SH-SY5Y (cell line): Measurements from ENCODE around the gene C13orf42.

Experiments used
- GATA2 ChIP-seq: IDR thresholded peaks from 2 replicates; pipeline ENCODE4 v1.6.1; 2011; ENCODE audit warnings: mild to moderate bottlenecking, low read depth, low read length
- GATA3 ChIP-seq: IDR thresholded peaks from 2 replicates; pipeline ENCODE4 v1.6.1; 2011; ENCODE audit warnings: low read depth, mild to moderate bottlenecking, low read length, moderate library complexity

The C13orf42 gene

GRCh38 chr13:51101636-51102235 is 9.3 kb downstream of the C13orf42 start:
- no peak for TF ChIP-seq GATA3
- no peak for TF ChIP-seq GATA2

DNA sequence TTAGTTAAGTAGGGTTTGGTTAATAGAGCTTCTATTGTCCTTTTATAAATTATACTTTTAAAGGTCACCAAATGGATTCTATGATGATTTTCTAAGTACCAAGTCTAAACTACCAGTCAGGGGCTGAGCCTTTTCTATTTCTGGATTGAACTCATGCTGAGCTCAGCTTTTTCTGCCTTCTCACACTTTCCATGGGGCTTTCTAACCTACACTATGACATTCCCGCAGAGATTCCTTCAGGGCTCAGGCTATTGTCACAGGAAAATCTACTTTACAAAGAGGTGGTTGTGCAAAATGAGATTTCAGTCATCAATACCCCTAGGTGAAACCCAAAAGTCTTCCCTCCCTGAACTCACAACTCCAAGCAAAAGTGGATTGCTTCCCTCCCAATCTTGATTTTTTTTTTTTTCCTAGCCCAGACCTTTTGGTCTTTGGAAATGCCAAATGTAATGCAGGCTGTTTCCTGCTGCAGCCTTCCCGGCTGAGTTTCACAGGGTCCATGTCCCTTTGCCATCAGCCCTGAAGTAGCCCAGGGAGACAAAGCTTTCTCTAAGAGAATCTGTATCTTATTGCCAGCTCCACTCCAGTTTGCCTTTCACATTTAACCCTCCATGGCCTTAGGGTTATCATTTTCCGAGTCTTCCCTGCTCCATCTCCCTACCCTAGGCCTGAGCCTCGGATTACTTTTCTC is 13.6 kb downstream of the C13orf42 start:
- TF ChIP-seq GATA2 (no peak), GATA3 (no peak)

- TF ChIP-seq GATA2 (no peak), GATA3 (no peak)
These were observed 14.9 kb downstream of the C13orf42 start for GRCh38 chr13:51096131-51096530.

DNA sequence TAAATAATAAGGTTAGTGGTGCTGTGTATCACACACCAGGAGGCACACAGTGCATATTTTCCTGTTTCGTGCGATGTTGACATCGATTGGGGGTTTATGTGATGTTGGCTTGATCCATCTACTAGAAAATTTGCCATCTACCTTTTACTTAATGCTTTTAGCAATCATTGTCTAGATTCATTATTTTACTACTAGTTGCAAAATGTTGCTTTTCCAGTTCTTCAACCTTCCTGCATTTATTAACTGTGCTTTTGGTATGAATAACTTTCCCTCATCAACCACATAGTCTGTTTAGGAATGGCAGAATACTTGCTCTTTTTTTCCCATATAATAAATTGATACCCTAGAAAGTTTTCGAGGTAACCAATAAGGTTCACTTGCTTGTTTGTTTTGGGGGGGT is 17.5 kb downstream of the C13orf42 start:
- TF ChIP-seq GATA2 (no peak), GATA3 (no peak)

- no peak for TF ChIP-seq GATA2
- TF ChIP-seq GATA3 = no peak
These were observed 19.2 kb downstream of the C13orf42 start for GRCh38 chr13:51091839-51092238.

GRCh38 chr13:51083706-51084105 is 27.4 kb downstream of the C13orf42 start:
- TF ChIP-seq GATA2 (no peak), GATA3 (no peak)

DNA sequence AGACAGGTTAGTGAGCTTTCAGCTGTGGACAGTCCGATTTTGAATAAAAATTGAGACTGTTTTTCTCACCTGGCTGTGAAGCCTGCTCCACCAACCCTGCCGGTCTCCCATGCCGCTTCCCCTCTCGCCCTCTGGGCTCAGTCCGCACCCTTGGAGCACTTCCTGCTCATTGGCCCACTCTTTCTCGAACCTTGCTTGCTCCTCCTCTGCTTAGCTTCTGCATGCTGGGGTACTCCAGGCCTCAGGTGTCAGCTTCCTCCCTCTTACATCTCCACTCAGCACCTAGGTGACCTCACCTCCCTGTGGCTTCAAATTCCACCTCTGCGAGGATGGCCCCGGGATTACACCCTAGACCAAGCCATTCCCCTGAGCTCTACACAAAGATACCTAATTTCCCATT is 39.6 kb downstream of the C13orf42 start:
- TF ChIP-seq GATA3 = no peak
- TF ChIP-seq GATA2 = no peak

DNA sequence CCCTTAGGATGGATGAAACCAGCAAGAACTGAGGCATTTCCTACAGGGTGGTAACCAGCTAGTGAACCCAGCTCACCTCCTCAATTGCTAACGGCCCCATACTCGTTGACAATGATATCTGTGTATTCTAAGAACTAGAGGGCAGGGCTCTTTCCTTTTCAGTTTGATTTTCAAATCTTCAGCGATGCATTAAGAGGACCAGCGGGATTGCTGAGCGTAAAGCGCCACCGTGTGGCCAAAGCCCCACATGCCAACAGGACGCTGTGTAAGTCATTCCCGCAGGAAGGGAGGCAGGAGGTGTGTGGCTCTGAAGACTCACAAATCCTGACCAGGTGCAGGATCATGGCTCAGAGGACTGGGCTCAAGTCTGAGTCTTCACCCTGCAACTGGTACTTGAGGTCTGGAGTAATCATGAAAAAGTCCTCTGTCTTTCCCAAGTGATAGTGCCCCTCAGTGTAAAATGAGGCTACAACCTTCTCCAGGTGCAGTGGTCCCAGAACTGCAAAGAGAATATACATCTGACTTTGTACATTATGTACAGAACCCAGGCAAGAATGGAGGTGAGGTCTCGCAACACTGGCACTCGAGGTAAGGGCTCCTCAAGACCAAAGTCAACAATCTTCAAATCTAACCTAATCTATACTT is 40.9 kb downstream of the C13orf42 start:
- TF ChIP-seq GATA2 (no peak), GATA3 (no peak)

DNA sequence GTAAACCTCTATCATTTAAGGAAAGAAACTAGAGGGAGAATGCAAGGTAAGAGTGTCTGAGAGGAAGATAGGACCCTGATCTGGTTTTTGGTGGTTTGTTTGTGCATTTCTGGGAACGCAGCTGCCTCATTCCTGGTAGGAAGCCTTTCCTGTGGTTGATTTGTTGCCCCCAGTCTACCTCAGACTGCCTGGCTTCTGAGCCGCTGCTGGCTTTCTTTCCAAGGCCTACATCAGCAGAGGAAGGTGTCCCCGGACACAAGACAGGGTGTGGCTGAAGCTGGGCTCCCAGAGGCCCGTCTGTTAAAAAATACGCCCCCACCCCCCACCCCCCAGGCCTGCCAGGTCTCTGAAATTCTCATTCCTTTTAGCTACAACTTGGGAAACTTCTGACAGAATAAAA is 42.6 kb downstream of the C13orf42 start:
- no peak for TF ChIP-seq GATA2
- TF ChIP-seq GATA3 = no peak

DNA sequence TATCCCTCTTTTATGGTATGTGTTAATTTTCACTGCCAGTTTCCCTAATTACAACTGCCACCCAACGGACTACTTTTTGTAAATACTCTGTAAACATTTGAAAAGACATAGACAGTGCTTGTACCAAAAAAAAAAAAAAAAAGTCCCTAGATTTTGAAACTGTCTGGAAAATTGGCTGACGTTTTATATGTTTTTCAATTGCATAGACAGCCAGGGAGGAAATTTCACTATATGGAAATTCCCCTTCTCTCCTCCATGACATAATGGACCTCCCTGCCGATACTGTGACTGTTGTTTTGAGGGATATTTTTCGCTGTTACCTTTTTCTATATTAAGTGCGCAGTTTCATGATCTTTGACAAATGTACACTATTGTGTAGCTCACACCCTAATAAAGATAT is 43.4 kb downstream of the C13orf42 start:
- TF ChIP-seq GATA3 (no peak), GATA2 (no peak)

DNA sequence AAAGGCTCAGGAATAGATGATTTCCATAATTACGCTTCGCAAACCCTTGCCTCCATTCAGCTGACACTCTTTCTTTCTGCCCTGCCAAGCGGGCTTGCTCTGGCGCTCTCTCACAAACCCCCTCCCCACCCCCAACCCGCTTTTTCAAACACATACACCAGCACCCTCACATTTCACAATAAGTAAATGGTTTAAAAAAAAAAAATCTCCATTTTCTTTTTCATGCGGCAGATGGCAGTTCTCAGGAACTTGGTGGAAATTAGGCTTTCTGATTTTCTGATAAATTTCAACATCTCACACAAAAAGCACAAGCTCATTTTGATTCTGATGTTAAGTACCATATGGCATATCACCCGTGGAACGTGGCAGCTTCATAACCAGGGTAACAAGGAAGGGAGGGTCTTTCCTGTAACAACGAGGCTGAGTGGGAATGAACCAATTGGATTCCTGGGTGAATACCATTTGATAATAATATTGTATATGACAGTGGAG is 43.8 kb downstream of the C13orf42 start:
- TF ChIP-seq GATA2 (no peak), GATA3 (no peak)

DNA sequence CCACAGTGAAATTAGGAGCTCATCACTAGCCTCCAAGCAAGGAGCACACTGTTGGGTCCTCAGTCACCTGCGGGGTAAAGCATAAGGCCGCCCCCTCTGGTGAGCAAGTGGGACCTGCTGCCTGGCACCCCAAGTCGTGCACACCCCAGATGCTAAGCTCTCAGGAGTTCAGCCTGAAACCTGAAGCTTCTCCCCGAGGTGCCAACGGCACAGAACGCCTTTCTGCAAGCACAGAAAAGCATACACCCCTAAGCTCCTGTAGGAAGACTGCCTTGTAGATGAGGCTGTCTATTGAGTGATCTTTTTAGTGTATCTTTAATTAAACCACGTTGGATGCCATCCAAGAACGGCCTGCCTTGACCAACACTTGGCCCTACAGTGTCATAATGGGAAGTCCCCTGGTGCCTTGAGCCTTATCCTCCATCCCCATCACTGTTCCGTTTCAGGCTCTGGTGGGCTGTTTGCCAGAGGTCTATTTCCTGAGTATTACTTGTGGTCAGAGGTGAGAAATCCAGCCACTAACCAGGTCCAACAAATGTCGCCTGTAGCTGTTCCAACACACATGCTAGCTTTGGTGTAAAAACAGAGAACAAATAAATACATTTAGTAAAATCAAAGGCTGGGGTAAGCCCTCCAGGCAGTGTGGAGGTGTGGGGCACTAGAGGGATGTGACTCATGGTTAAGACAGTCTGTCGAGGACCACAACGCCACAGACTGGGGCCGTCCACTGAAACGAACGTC is 44.8 kb downstream of the C13orf42 start:
- TF ChIP-seq GATA2 = no peak
- TF ChIP-seq GATA3 = no peak

- no peak for TF ChIP-seq GATA2
- TF ChIP-seq GATA3 = no peak
These were observed 45.5 kb downstream of the C13orf42 start for GRCh38 chr13:51065372-51066090.

GRCh38 chr13:51064753-51065152 is 46.3 kb downstream of the C13orf42 start:
- no peak for TF ChIP-seq GATA2
- no peak for TF ChIP-seq GATA3
